ENCODE data around the gene CNTN4.

The CNTN4 gene

DNA sequence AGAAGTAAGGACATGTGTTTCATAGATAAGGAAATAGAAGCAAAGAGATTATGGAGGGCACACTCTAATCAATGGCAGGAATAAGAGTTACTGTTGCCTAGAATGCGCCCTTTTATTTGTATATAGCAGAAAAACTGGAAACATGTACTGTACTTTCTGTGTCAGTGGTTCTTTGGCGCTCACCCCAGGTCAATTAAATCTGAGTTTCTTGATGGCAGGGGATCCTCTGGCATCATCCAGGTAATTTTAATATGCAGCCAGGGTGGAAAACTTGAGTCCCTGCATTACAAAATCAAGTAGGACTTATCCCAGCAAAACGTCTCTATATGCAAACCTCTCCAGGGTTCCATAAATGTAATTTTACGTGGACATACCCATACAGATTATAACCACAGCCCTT is 727.4 kb downstream of the CNTN4 start:
- no peak overlapping the region for H3K23ac ChIP-seq (ENCODE audit: low read depth, low read length, poor library complexity)
- H3K79me1 ChIP-seq (ENCODE audit: low read depth, low read length), result no peaks in the 10 kb centered on the region
- H2AK5ac ChIP-seq (ENCODE audit: low read depth, low read length), result no peak overlapping the region
- WGBS, 2 donors (ENCODE audit: extremely low coverage in 2 of 2, insufficient read length in 2 of 2, insufficient replicate concordance in 1 of 2), result no CpG with 5 or more reads among the region's 4 CpGs
- no peak overlapping the region for H3K4me2 ChIP-seq (ENCODE audit: insufficient read depth, low read length, poor library complexity, severe bottlenecking)
- H2BK120ac ChIP-seq (ENCODE audit: low read depth, low read length), result no peak overlapping the region
- no peak overlapping the region for H2BK5ac ChIP-seq (ENCODE audit: low read length)
- no peak overlapping the region for H3K14ac ChIP-seq (ENCODE audit: low read length)
- peaks cover 0 to 10% of the 10 kb centered on the region in 2 donors for H3K4me1 ChIP-seq (ENCODE audit: control insufficient read depth in 2 of 2, insufficient read depth in 1 of 2, low read depth in 1 of 2, low read length in 2 of 2)
- no peak for DNase-seq (ENCODE audit: low spot score)
- H3K18ac ChIP-seq (ENCODE audit: low read length), result no peak overlapping the region
- H3K27me3 ChIP-seq (ENCODE audit: control insufficient read depth in 3 of 3, insufficient read depth in 3 of 3, low read depth in 1 of 3, low read length in 3 of 3), result no peaks in the 10 kb centered on the region
- H4K8ac ChIP-seq (ENCODE audit: low read depth, low read length), result no peak overlapping the region
- H3K27ac ChIP-seq (replicated peaks; ENCODE audit: low read length), result no peak overlapping the region
- H3K4ac ChIP-seq (ENCODE audit: low read length), result no peak overlapping the region
- no peak overlapping the region for H2AFZ ChIP-seq (ENCODE audit: low read length)
- H2BK12ac ChIP-seq (ENCODE audit: low read length), result no peak overlapping the region
- H3K9me3 ChIP-seq (replicated peaks in 1 of 2; ENCODE audit: control insufficient read depth in 2 of 2, insufficient read depth in 1 of 2, low read depth in 1 of 2, low read length in 2 of 2), result no peaks in the 10 kb centered on the region
- H4K91ac ChIP-seq (ENCODE audit: low read depth, low read length, poor library complexity), result no peak overlapping the region
- H3K4me3 ChIP-seq (ENCODE audit: low read length in 2 of 2), result no peak overlapping the region
- no peak overlapping the region for H2BK15ac ChIP-seq (ENCODE audit: low read length)
- H3K36me3 ChIP-seq (replicated peaks in 1 of 2; ENCODE audit: control insufficient read depth in 2 of 2, insufficient read depth in 2 of 2, low read length in 2 of 2), result no peaks in the 10 kb centered on the region
- H3K9ac ChIP-seq (ENCODE audit: low read depth, low read length, poor library complexity), result no peak overlapping the region

DNA sequence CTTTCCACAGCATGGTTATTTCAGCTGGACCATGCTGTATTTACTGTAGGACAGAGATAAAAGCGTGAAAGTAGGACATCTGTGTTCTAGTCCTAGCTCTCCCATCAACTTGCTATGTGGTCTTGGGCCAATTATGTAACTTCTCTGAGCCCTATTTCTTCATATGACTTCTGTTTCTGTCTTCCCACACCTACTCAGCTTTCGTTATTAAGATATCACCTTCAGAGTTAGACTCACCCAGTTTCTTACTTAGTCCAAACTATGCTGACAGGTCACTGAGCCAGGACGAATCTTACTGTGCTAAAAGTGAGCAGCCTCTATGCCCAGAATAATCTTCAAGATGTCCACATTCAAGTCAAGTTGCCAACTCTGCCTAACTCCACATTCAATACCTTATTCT is 727.8 kb downstream of the CNTN4 start:
- Histone ChIP-seq H3K27me3 (ENCODE audit: control insufficient read depth in 3 of 3, insufficient read depth in 3 of 3, low read depth in 1 of 3, low read length in 3 of 3) (no peaks in the 10 kb centered on the region), H4K91ac (ENCODE audit: low read depth, low read length, poor library complexity) (no peak overlapping the region), H3K27ac (replicated peaks; ENCODE audit: low read length) (no peak overlapping the region), H2AK5ac (ENCODE audit: low read depth, low read length) (no peak overlapping the region), H3K79me1 (ENCODE audit: low read depth, low read length) (no peaks in the 10 kb centered on the region), H3K9ac (ENCODE audit: low read depth, low read length, poor library complexity) (no peak overlapping the region), H3K23ac (ENCODE audit: low read depth, low read length, poor library complexity) (no peak overlapping the region), H3K36me3 (replicated peaks in 1 of 2; ENCODE audit: control insufficient read depth in 2 of 2, insufficient read depth in 2 of 2, low read length in 2 of 2) (no peaks in the 10 kb centered on the region), H2BK5ac (ENCODE audit: low read length) (no peak overlapping the region), H2BK12ac (ENCODE audit: low read length) (no peak overlapping the region), H4K8ac (ENCODE audit: low read depth, low read length) (no peak overlapping the region), H2AFZ (ENCODE audit: low read length) (no peak overlapping the region), H3K18ac (ENCODE audit: low read length) (no peak overlapping the region), H2BK15ac (ENCODE audit: low read length) (no peak overlapping the region), H3K4ac (ENCODE audit: low read length) (no peak overlapping the region), H3K4me2 (ENCODE audit: insufficient read depth, low read length, poor library complexity, severe bottlenecking) (no peak overlapping the region), H3K9me3 (replicated peaks in 1 of 2; ENCODE audit: control insufficient read depth in 2 of 2, insufficient read depth in 1 of 2, low read depth in 1 of 2, low read length in 2 of 2) (no peaks in the 10 kb centered on the region), H2BK120ac (ENCODE audit: low read depth, low read length) (no peak overlapping the region), H3K4me1 (ENCODE audit: control insufficient read depth in 2 of 2, insufficient read depth in 1 of 2, low read depth in 1 of 2, low read length in 2 of 2) (peaks cover 0 to 10% of the 10 kb centered on the region in 2 donors), H3K14ac (ENCODE audit: low read length) (no peak overlapping the region), H3K4me3 (ENCODE audit: low read length in 2 of 2) (no peak overlapping the region)
- no CpG with 5 or more reads among the region's 3 CpGs for WGBS, 2 donors (ENCODE audit: extremely low coverage in 2 of 2, insufficient read length in 2 of 2, insufficient replicate concordance in 1 of 2)
- DNase-seq (ENCODE audit: low spot score), result no peak

DNA sequence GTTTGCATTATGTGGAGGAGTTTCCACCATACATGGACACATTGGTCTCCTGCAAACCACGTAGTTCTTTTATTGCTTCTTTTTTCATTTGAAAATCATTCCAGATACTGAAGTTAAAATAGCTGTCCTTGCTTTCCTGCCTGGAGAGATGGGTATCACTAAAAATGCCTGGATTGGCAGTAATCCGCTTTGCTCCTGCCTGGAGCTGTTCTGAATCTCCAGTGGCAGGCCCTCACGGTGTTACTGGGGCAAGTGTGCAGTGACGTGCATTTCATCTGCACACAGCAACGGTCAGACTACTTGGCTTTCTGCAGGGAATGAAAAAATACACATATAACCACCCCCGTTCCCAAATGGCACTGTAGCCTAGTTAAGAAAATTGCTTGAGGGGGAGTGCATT is 738.6 kb downstream of the CNTN4 start:
- H4K91ac ChIP-seq (ENCODE audit: low read depth, low read length, poor library complexity), result no peak overlapping the region
- H3K4me1 ChIP-seq (ENCODE audit: control insufficient read depth in 2 of 2, insufficient read depth in 1 of 2, low read depth in 1 of 2, low read length in 2 of 2), result peaks cover 0 to 1% of the 10 kb centered on the region in 2 donors
- no peak overlapping the region for H4K8ac ChIP-seq (ENCODE audit: low read depth, low read length)
- no peak overlapping the region for H2BK5ac ChIP-seq (ENCODE audit: low read length)
- H2BK120ac ChIP-seq (ENCODE audit: low read depth, low read length), result no peak overlapping the region
- no peak overlapping the region for H2BK15ac ChIP-seq (ENCODE audit: low read length)
- H3K27me3 ChIP-seq (ENCODE audit: control insufficient read depth in 3 of 3, insufficient read depth in 3 of 3, low read depth in 1 of 3, low read length in 3 of 3), result no peaks in the 10 kb centered on the region
- H2AFZ ChIP-seq (ENCODE audit: low read length), result no peak overlapping the region
- no peak overlapping the region for H3K4me3 ChIP-seq (ENCODE audit: low read length in 2 of 2)
- no peak overlapping the region for H3K14ac ChIP-seq (ENCODE audit: low read length)
- H2AK5ac ChIP-seq (ENCODE audit: low read depth, low read length), result no peak overlapping the region
- no peak overlapping the region for H3K18ac ChIP-seq (ENCODE audit: low read length)
- no peak overlapping the region for H3K4me2 ChIP-seq (ENCODE audit: insufficient read depth, low read length, poor library complexity, severe bottlenecking)
- no peak overlapping the region for H2BK12ac ChIP-seq (ENCODE audit: low read length)
- H3K4ac ChIP-seq (ENCODE audit: low read length), result no peak overlapping the region
- no CpG with 5 or more reads among the region's 6 CpGs for WGBS, 2 donors (ENCODE audit: extremely low coverage in 2 of 2, insufficient read length in 2 of 2, insufficient replicate concordance in 1 of 2)
- no peak overlapping the region for H3K23ac ChIP-seq (ENCODE audit: low read depth, low read length, poor library complexity)
- H3K9me3 ChIP-seq (replicated peaks in 1 of 2; ENCODE audit: control insufficient read depth in 2 of 2, insufficient read depth in 1 of 2, low read depth in 1 of 2, low read length in 2 of 2), result no peaks in the 10 kb centered on the region
- no peak overlapping the region for H3K27ac ChIP-seq (replicated peaks; ENCODE audit: low read length)
- no peaks in the 10 kb centered on the region for H3K36me3 ChIP-seq (replicated peaks in 1 of 2; ENCODE audit: control insufficient read depth in 2 of 2, insufficient read depth in 2 of 2, low read length in 2 of 2)
- DNase-seq (ENCODE audit: low spot score), result no peak
- H3K9ac ChIP-seq (ENCODE audit: low read depth, low read length, poor library complexity), result no peak overlapping the region
- H3K79me1 ChIP-seq (ENCODE audit: low read depth, low read length), result no peaks in the 10 kb centered on the region

DNA sequence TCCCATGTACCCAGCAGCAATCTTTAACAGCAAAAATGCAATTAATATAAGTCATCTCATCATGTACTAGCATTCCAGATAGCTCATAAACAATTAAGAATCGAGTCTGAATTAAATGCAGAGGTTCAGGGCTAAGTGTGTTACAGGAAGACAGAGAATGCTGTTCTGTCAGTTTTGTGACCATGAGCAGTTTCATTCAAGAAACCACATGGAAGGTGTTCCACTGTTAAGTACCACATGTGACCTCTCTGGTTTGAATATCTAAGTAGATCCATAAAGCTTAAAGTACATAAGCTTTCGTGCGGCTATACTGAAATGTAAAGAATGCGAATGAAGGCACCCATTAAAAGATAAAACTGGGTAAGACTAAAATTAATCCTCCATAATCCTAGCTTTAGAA is 739.2 kb downstream of the CNTN4 start:
- Histone ChIP-seq H2BK120ac (ENCODE audit: low read depth, low read length) (no peak overlapping the region), H3K4me3 (ENCODE audit: low read length in 2 of 2) (no peak overlapping the region), H2AFZ (ENCODE audit: low read length) (no peak overlapping the region), H3K27ac (replicated peaks; ENCODE audit: low read length) (no peak overlapping the region), H3K36me3 (replicated peaks in 1 of 2; ENCODE audit: control insufficient read depth in 2 of 2, insufficient read depth in 2 of 2, low read length in 2 of 2) (no peaks in the 10 kb centered on the region), H2BK5ac (ENCODE audit: low read length) (no peak overlapping the region), H3K27me3 (ENCODE audit: control insufficient read depth in 3 of 3, insufficient read depth in 3 of 3, low read depth in 1 of 3, low read length in 3 of 3) (no peaks in the 10 kb centered on the region), H3K14ac (ENCODE audit: low read length) (no peak overlapping the region), H4K91ac (ENCODE audit: low read depth, low read length, poor library complexity) (no peak overlapping the region), H3K9ac (ENCODE audit: low read depth, low read length, poor library complexity) (no peak overlapping the region), H3K18ac (ENCODE audit: low read length) (no peak overlapping the region), H3K23ac (ENCODE audit: low read depth, low read length, poor library complexity) (no peak overlapping the region), H3K79me1 (ENCODE audit: low read depth, low read length) (no peaks in the 10 kb centered on the region), H4K8ac (ENCODE audit: low read depth, low read length) (no peak overlapping the region), H3K4me1 (ENCODE audit: control insufficient read depth in 2 of 2, insufficient read depth in 1 of 2, low read depth in 1 of 2, low read length in 2 of 2) (peaks cover 0 to 1% of the 10 kb centered on the region in 2 donors), H3K4me2 (ENCODE audit: insufficient read depth, low read length, poor library complexity, severe bottlenecking) (no peak overlapping the region), H3K4ac (ENCODE audit: low read length) (no peak overlapping the region), H2BK15ac (ENCODE audit: low read length) (no peak overlapping the region), H2BK12ac (ENCODE audit: low read length) (no peak overlapping the region), H3K9me3 (replicated peaks in 1 of 2; ENCODE audit: control insufficient read depth in 2 of 2, insufficient read depth in 1 of 2, low read depth in 1 of 2, low read length in 2 of 2) (no peaks in the 10 kb centered on the region), H2AK5ac (ENCODE audit: low read depth, low read length) (no peak overlapping the region)
- WGBS, 2 donors (ENCODE audit: extremely low coverage in 2 of 2, insufficient read length in 2 of 2, insufficient replicate concordance in 1 of 2), result no CpG with 5 or more reads among the region's 4 CpGs
- no peak for DNase-seq (ENCODE audit: low spot score)

Measured in neuronal stem cell (in vitro differentiated cells).